Effector memory CD8-positive, alpha-beta T cell (primary cell): ENCODE data around the gene APP.

Source experiments
- ATAC-seq: fragments of 150-1000 bp; cut with Tn5 transposase; replicated peaks from 2 replicates; pipeline ENCODE4 v1.10.0; 2021; ENCODE audit warnings: mild to moderate bottlenecking, moderate library complexity
- DNase-seq, 3 experiments: peaks; one replicate each; pipeline ENCODE4 v3.0.0; 2021
- H3K27ac Mint-ChIP-seq, 2 donors: one replicate each; pipeline ENCODE4 v1.8.0; 2022; ENCODE audit warnings: mild to moderate bottlenecking in 2 of 2, mixed read lengths in 2 of 2, moderate library complexity in 2 of 2
- H3K27me3 Mint-ChIP-seq, 2 donors: one replicate each; pipeline ENCODE4 v1.8.0; 2022; ENCODE audit warnings: mixed read lengths in 2 of 2
- H3K36me3 Mint-ChIP-seq: one replicate; pipeline ENCODE4 v1.8.0; 2022; ENCODE audit warnings: mild to moderate bottlenecking, moderate library complexity, mixed read lengths; ENCODE audit not compliant: insufficient read depth
- H3K4me1 Mint-ChIP-seq, 2 donors: one replicate each; pipeline ENCODE4 v1.8.0; 2022; ENCODE audit warnings: low read depth in 2 of 2, mixed read lengths in 2 of 2
- H3K4me3 Mint-ChIP-seq, 2 donors: one replicate each; pipeline ENCODE4 v1.8.0; 2022; ENCODE audit warnings: mild to moderate bottlenecking in 2 of 2, mixed read lengths in 2 of 2, moderate library complexity in 2 of 2
- H3K9me3 Mint-ChIP-seq, 2 donors: one replicate each; pipeline ENCODE4 v1.8.0; 2022; ENCODE audit warnings: mixed read lengths in 2 of 2

Gene APP

DNA sequence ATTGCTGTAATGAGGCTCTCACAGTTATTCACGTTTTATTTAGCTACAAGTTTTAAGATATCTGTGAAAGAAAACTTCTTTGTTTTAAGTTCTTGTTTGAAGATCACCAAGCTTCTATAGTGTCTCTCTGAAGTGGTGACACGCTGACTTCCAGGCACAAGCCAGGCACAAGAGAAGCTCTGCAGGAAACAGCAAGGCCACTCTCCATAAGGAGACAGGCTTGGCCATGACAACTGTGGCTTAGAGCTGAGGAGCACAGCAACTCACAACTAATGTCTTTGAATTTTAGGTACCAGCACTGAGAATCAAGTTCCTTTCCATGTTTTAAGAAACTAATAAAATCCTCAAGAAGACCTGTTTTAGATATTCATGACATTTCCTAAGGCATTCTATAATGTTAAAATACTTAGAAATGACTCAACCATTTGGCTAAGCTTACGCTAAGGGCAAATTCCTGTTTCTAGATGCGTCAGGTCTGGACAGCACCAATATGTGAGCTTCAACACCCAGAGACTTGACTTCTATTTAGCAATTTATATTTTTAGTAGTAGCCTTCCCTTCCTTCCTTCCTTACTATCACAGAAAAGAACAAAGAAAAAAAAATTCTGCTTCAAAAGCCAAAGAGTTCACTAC lies 40.2 kb downstream of the APP start:
- H3K27ac Mint-ChIP-seq: no peak overlapping the region
- no peaks in the 10 kb centered on the region for H3K27me3 Mint-ChIP-seq
- H3K36me3 Mint-ChIP-seq: no peaks in the 10 kb centered on the region
- H3K9me3 Mint-ChIP-seq: peaks cover 0 to 2% of the 10 kb centered on the region in 2 donors
- DNase-seq (no peak), ATAC-seq (no peak)
- H3K4me3 Mint-ChIP-seq: no peak overlapping the region
- H3K4me1 Mint-ChIP-seq: no peaks in the 10 kb centered on the region

- peaks cover 0 to 7% of the 10 kb centered on the region in 2 donors for H3K27me3 Mint-ChIP-seq
- no peak for DNase-seq
Measured at GRCh38 chr21:26127918-26128317, 42.7 kb downstream of the APP start.

DNA sequence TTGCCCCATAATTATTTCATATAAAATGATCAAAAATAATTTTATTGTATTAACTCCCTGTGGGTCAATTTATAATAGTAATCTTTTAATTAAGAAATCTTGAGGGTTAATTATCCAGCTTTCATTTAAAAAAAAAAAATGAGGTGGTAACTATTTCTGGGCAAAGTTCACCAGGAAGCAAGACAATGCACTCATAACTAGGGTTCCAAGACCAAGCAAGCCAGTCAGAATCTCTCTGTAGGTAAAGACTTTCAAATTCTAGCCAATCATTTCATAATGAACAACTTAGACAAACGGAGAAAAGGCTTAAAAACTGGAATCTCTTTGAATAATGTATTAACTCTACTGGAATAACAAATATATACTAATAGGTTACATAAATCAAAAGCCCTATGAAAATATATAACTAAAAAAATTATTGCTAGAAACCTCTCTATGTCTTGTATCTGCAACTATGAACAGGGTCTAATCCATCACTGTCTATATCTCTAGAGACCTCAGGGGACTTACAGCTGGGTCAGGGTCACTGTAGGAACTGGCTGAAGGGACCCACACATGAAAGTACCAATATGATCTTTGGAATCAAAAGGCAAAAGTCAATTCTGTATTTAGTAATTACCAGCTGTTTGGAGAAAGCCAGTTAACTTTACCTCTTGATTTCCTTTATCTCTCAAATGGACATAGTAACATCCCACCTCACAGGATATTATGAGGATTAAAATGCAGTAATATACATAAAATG lies 43.3 kb downstream of the APP start:
- DNase-seq (no peak), ATAC-seq (no peak)
- Mint-ChIP-seq H3K36me3 (no peaks in the 10 kb centered on the region), H3K27ac (no peak overlapping the region), H3K27me3 (peaks cover 0 to 7% of the 10 kb centered on the region in 2 donors), H3K9me3 (peaks cover 3 to 6% of the 10 kb centered on the region in 2 donors), H3K4me3 (no peak overlapping the region), H3K4me1 (no peaks in the 10 kb centered on the region)

More at GRCh38 chr21:26127918-26128317, 42.7 kb downstream of the APP start:
- no peak overlapping the region for H3K27ac Mint-ChIP-seq
- no peak overlapping the region for H3K4me3 Mint-ChIP-seq
- H3K36me3 Mint-ChIP-seq: no peaks in the 10 kb centered on the region
- H3K9me3 Mint-ChIP-seq: peaks cover 3 to 6% of the 10 kb centered on the region in 2 donors
- ATAC-seq: no peak
- no peaks in the 10 kb centered on the region for H3K4me1 Mint-ChIP-seq

GRCh38 chr21:26126168-26126553 lies 44.4 kb downstream of the APP start:
- H3K27ac Mint-ChIP-seq: no peak overlapping the region
- H3K4me3 Mint-ChIP-seq: no peak overlapping the region
- H3K9me3 Mint-ChIP-seq: peaks cover 3 to 6% of the 10 kb centered on the region in 2 donors
- no peaks in the 10 kb centered on the region for H3K4me1 Mint-ChIP-seq
- H3K36me3 Mint-ChIP-seq: no peaks in the 10 kb centered on the region
- no peak for DNase-seq
- ATAC-seq: no peak
- peaks cover 0 to 7% of the 10 kb centered on the region in 2 donors for H3K27me3 Mint-ChIP-seq

DNA sequence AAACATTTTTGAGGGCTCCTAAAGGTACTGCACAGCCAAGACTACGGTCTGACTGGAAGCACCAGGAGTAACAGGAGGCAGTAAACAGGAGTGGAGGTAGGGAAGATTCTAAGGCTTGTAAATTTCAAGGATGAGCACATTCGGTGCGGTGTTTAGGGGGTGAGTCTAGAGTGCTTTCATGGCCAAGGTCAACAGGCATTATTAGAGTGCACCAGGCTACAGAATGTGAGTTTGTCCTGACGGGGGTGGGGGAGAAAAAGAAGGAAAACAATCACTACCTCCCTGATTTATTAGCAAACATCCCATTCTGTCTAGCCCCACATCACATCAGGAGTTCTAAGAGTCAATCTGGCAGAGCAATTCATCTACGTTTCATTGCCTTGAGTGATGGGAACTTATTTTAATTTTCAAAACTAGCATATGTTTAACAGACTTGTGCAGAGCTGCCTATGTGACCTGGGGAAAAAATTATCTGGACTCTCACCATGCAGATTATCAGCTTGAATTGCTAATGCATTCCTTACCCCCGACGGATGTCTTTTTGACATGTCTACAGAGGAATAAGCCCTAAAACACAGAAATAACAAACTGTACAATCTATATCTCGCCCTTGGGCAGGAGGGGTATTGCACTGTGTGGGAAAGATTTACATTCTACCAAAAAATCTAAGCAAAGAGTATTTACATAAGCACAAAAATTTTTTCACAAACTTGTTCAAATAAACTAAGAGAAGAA lies 45.0 kb downstream of the APP start:
- H3K36me3 Mint-ChIP-seq: no peaks in the 10 kb centered on the region
- no peak for DNase-seq
- peaks cover 0 to 7% of the 10 kb centered on the region in 2 donors for H3K27me3 Mint-ChIP-seq
- H3K9me3 Mint-ChIP-seq: peaks cover 3 to 6% of the 10 kb centered on the region in 2 donors
- no peak overlapping the region for H3K4me3 Mint-ChIP-seq
- ATAC-seq: no peak
- H3K4me1 Mint-ChIP-seq: no peaks in the 10 kb centered on the region
- H3K27ac Mint-ChIP-seq: no peak overlapping the region

GRCh38 chr21:26124896-26125295 lies 45.7 kb downstream of the APP start:
- Mint-ChIP-seq H3K4me3 (no peak overlapping the region), H3K9me3 (peaks cover 3 to 6% of the 10 kb centered on the region in 2 donors), H3K4me1 (no peaks in the 10 kb centered on the region), H3K27ac (no peak overlapping the region), H3K36me3 (no peaks in the 10 kb centered on the region), H3K27me3 (peaks cover 0 to 7% of the 10 kb centered on the region in 2 donors)
- DNase-seq: no peak
- no peak for ATAC-seq

DNA sequence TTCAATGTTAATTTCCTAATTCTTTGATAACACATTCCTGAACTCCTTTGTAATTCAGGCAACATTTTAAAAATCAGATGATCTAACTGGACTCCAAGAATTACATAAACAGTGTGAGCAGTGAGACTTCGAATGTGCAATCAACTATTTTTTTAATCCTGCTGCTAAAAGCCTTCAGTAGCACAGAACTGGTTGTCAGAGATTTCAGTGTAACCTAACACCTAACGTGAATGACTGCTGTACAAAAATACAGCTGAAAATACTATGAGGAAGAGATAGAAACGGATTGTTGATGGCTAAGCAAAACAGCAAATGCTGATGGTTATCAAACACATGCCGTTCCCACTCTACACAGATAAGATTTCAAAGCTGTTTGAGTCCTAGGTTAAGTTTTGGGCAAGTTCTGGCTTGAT lies 46.1 kb downstream of the APP start:
- Mint-ChIP-seq H3K27ac (no peak overlapping the region), H3K36me3 (no peaks in the 10 kb centered on the region), H3K27me3 (peaks cover 0 to 7% of the 10 kb centered on the region in 2 donors), H3K9me3 (peaks cover 3 to 6% of the 10 kb centered on the region in 2 donors), H3K4me3 (no peak overlapping the region), H3K4me1 (no peaks in the 10 kb centered on the region)
- ATAC-seq (no peak), DNase-seq (no peak)

DNA sequence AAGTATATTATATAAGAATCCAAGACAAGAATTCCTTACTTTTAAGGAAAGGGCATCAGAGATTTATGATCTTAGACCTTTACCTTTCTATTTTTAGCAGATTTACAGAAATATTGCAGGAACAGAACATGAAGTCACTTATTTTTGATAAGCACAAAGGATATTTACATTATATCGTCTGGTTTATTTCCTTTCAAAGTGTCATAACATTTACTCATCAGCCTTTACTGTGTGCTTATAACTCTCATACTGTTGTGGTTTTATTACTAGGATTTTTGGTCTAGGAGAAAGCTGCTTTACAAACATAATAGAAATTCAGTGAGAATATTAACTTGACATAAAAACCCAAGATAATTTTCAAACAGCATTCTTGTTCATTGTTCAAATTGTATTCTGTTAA lies 47.6 kb downstream of the APP start:
- Mint-ChIP-seq H3K4me3 (no peak overlapping the region), H3K9me3 (peaks cover 1 to 6% of the 10 kb centered on the region in 2 donors), H3K4me1 (no peaks in the 10 kb centered on the region), H3K27ac (no peak overlapping the region), H3K27me3 (peaks cover 0 to 7% of the 10 kb centered on the region in 2 donors), H3K36me3 (no peaks in the 10 kb centered on the region)
- ATAC-seq (no peak), DNase-seq (no peak)

- no peak for DNase-seq
- H3K27me3 Mint-ChIP-seq: peaks cover 0 to 7% of the 10 kb centered on the region in 2 donors
Measured at GRCh38 chr21:26120828-26121227, 49.7 kb downstream of the APP start.

DNA sequence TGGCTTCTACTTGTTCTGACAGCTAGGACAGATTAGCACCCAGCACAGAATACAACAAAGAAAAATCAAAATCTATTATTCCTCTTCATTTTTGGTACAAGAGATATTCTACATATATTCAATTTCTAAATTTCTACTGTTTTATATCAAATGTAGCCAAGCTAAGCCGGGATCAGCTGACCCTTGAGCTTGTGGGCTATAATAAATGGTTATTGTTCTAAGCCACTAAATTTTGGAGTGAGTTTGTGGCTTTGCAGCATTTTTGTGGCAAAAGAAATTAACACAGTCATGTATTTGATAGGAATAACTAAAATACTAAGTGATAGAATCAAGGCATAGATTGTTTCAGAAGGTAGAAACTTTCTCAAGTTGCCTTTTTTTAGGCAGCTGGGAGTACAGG lies 50.7 kb downstream of the APP start:
- no peak overlapping the region for H3K4me3 Mint-ChIP-seq
- peaks cover 1 to 5% of the 10 kb centered on the region in 2 donors for H3K9me3 Mint-ChIP-seq
- DNase-seq (no peak), ATAC-seq (no peak)
- no peaks in the 10 kb centered on the region for H3K4me1 Mint-ChIP-seq
- H3K27me3 Mint-ChIP-seq: peaks cover 0 to 6% of the 10 kb centered on the region in 2 donors
- no peak overlapping the region for H3K27ac Mint-ChIP-seq
- no peaks in the 10 kb centered on the region for H3K36me3 Mint-ChIP-seq

More at GRCh38 chr21:26120828-26121227, 49.7 kb downstream of the APP start:
- Mint-ChIP-seq H3K9me3 (peaks cover 1 to 6% of the 10 kb centered on the region in 2 donors), H3K36me3 (no peaks in the 10 kb centered on the region), H3K27ac (no peak overlapping the region), H3K4me1 (no peaks in the 10 kb centered on the region), H3K4me3 (no peak overlapping the region)
- ATAC-seq: no peak

GRCh38 chr21:26118938-26119540 lies 51.5 kb downstream of the APP start:
- no peaks in the 10 kb centered on the region for H3K9me3 Mint-ChIP-seq
- ATAC-seq (no peak), DNase-seq (no peak)
- no peak overlapping the region for H3K4me3 Mint-ChIP-seq
- no peaks in the 10 kb centered on the region for H3K4me1 Mint-ChIP-seq
- H3K36me3 Mint-ChIP-seq: no peaks in the 10 kb centered on the region
- H3K27ac Mint-ChIP-seq: no peak overlapping the region
- no peaks in the 10 kb centered on the region for H3K27me3 Mint-ChIP-seq

DNA sequence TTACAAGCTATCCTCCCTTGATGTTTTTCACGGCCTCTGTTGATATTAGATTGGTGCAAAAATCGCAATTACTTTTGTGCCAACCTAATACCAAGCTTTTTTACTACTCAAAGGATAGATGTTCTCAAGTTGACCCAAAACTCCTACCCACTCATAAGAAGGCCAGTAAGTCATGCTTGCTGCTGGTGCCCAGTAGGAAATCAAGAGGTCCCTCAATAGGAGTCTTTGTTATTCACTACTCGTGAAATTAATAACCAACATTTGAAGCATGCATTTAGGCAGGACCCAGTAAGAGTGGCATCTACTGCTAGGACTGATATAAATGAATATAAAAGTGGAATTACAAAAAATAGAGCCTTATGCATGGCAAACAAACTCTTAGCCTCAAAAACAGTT lies 52.6 kb downstream of the APP start:
- DNase-seq (no peak), ATAC-seq (no peak)
- no peaks in the 10 kb centered on the region for H3K36me3 Mint-ChIP-seq
- H3K27ac Mint-ChIP-seq: no peak overlapping the region
- H3K4me1 Mint-ChIP-seq: no peaks in the 10 kb centered on the region
- no peak overlapping the region for H3K4me3 Mint-ChIP-seq
- no peaks in the 10 kb centered on the region for H3K9me3 Mint-ChIP-seq
- H3K27me3 Mint-ChIP-seq: no peaks in the 10 kb centered on the region

DNA sequence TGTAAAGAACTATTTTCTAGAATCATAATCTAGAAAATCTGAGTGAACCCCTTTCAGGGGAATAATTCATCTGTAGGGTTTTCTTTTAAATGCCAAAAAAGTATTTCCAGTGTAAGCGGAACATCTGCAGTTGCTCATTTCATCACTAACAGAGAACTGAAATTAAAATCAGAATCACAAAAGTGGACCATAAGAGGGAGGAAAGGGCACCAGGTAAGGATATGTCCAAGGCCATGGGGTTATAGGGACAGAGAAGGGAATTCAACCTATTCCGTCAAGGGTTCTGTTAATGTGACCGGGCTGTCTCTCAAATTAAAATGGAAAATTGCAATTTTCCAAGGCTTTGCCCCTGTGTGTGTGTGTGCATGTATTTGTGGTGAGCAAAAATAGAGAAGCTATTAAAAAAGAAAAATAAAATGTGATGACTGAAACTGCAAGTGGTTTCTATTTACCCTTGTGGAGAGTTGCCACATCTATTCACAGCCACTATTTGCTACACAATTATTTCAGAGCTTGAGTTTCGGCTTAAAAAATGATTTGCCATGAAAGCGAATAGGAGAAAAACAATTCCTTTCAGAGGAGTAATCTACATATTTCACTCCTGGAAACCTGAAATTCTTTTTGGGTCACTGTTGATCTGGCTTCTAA lies 53.1 kb downstream of the APP start:
- Mint-ChIP-seq H3K36me3 (no peaks in the 10 kb centered on the region), H3K4me1 (no peaks in the 10 kb centered on the region), H3K9me3 (no peaks in the 10 kb centered on the region), H3K27ac (no peak overlapping the region), H3K27me3 (no peaks in the 10 kb centered on the region), H3K4me3 (no peak overlapping the region)
- ATAC-seq: no peak
- DNase-seq: no peak
